ENCODE measurements around the gene AREG. TPM values are rescaled to one million over a fixed set of nuclear protein-coding genes. Genes with fewer than 3 reads are reported as not detected.

The AREG gene
- total and polyA plus RNA-seq, 11 donors: 0.27 to 49.6 (median 1.9) TPM

DNA sequence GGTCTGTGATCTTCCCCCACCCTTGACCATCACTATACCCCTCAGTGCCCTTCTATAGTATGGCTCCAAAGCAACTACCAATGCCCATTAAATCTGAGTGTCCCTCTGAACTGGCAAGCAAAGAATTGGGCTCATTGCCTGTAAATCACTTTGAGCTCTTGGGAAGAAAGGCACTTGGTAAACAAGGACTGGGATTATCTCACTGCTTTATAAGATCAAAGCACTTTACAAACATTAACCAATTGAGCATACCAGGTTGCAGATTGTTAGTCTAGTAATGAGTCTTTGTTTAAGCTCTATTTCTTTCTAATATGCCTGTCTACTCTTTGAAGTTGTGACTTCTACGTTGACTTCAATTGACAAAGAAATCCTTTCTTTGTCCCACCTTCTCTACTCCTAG, 34.1 kb downstream of the AREG start:
- no peaks in the 10 kb centered on the region for H3K9me3 ChIP-seq
- TF ChIP-seq, protein P1, sequence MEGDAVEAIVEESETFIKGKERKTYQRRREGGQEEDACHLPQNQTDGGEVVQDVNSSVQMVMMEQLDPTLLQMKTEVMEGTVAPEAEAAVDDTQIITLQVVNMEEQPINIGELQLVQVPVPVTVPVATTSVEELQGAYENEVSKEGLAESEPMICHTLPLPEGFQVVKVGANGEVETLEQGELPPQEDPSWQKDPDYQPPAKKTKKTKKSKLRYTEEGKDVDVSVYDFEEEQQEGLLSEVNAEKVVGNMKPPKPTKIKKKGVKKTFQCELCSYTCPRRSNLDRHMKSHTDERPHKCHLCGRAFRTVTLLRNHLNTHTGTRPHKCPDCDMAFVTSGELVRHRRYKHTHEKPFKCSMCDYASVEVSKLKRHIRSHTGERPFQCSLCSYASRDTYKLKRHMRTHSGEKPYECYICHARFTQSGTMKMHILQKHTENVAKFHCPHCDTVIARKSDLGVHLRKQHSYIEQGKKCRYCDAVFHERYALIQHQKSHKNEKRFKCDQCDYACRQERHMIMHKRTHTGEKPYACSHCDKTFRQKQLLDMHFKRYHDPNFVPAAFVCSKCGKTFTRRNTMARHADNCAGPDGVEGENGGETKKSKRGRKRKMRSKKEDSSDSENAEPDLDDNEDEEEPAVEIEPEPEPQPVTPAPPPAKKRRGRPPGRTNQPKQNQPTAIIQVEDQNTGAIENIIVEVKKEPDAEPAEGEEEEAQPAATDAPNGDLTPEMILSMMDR (IDR thresholded peaks at IDR 0.05): no peak
- TF ChIP-seq POLR2A (IDR thresholded peaks at IDR 0.05): no peak

DNA sequence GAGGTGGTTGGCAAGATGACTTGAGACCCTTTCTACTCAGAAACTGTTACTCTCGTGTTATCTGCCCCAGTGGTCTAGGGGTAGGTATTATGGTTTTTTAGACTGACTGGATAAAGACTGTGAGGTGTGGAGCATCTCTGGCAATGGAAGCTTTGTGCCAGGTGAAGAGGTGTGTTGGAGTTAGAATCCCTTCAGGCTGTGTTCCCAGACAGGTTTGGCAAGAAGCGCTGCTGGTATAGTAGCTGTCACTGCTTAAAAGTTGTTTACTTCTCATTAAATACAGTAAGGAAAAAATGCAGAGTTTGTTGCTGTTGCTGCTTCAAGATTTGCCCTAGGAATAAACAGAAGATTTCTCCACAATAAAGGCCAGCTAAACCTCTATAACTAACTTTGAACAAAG, 35.3 kb downstream of the AREG start:
- no peaks in the 10 kb centered on the region for H3K27me3 ChIP-seq
- H3K4me1 ChIP-seq: no peaks in the 10 kb centered on the region
- 78 to 88% (median 86%) methylated on average over 2 of the region's 2 CpGs for WGBS, 4 donors
- H3K36me3 ChIP-seq: no peaks in the 10 kb centered on the region
- DNase-seq (no peak), ATAC-seq (no peak)
- intact Hi-C loops (cut with DNase I): no loop called here
- TF ChIP-seq, protein P1 (IDR thresholded peaks at IDR 0.05): no peak
- TF ChIP-seq POLR2A (IDR thresholded peaks at IDR 0.05): no peak
- no peak overlapping the region for H3K4me3 ChIP-seq
- H3K27ac ChIP-seq: no peak overlapping the region
- no peaks in the 10 kb centered on the region for H3K9me3 ChIP-seq

More for the DNA sequence above, 34.1 kb downstream of the AREG start:
- H3K27me3 ChIP-seq: no peaks in the 10 kb centered on the region
- WGBS, 4 donors: 78 to 100% (median 92%) methylated on average over 1 of the region's 1 CpG
- DNase-seq: no peak
- no peak overlapping the region for H3K27ac ChIP-seq
- no peak overlapping the region for H3K4me3 ChIP-seq
- no peaks in the 10 kb centered on the region for H3K36me3 ChIP-seq
- no peak for ATAC-seq
- intact Hi-C loops (cut with DNase I): no loop called here
- no peaks in the 10 kb centered on the region for H3K4me1 ChIP-seq

DNA sequence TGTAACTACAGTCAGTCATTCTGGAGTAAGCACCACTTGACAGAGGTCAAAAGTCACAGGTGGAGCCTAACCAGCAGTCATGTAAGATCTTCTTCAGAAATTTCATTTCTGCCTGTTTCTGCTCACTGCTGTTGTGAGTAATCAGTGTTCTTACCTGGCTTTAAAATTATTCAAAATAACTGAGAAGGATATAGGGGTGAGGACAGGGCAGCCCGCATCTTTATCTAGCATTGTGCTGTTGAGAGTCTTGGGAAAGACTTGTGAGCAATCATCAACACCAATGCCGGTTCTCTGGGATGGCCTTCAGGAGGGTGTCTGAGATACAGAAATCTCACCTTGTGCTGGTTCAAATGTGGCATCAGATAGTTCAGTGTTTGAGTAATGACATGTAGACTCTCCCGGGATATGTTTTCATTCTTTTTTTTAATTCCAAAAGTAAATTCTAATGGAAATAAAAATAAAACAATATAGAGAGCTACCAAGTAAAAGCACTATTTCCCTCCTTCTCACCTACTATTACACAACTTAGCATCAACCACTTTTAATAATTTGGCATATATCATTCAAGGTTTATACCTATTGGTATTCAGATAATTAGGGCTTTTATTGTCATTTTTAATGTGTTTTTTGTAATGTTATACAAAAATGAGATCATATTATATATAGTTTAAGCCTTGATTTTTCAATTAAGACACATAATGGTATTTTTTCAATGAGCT, 37.1 kb downstream of the AREG start:
- DNase-seq: no peak
- Histone ChIP-seq H3K36me3 (no peaks in the 10 kb centered on the region), H3K4me3 (no peak overlapping the region), H3K27ac (no peak overlapping the region), H3K27me3 (no peaks in the 10 kb centered on the region), H3K9me3 (no peaks in the 10 kb centered on the region), H3K4me1 (no peaks in the 10 kb centered on the region)
- ATAC-seq: no peak
- WGBS, 4 donors: 90 to 97% (median 94%) methylated on average over 3 of the region's 3 CpGs
- intact Hi-C loops (cut with DNase I): no loop called here
- TF ChIP-seq, protein P1 (IDR thresholded peaks at IDR 0.05): no peak
- TF ChIP-seq POLR2A (IDR thresholded peaks at IDR 0.05): no peak

DNA sequence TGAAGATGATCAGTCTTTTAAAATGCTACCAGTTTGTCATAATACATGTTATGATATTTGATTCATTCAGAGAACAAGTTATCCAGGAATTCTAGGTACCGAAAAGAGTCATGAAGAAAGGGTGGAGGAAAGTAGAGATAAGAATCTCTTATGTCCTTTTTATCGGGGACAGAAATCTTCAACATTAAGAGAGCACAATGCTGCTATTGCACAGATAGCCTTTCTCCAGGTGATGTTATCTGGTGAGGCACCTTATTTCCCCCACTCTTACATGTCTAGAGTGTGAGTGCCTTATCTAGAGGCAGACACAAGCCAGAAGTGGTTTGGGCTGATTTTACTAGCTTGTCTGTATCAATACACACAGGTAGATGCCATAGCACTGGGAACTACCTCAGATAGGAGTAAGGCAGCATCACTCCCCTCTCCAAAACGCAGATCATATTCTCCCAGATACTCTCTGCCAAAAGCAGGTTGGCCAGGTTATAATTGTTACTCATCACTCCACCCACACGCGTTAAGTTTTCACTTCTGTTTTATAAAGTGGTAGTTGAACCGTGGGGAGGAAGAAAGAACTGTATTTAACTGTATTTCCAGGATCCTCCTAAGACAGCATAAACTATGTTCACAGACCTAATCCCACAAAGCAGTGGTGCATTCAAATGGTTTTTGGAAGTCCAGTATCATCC, 38.4 kb downstream of the AREG start:
- no peak for DNase-seq
- TF ChIP-seq, protein P1 (IDR thresholded peaks at IDR 0.05): no peak
- TF ChIP-seq POLR2A (IDR thresholded peaks at IDR 0.05): no peak
- H3K4me3 ChIP-seq: no peak overlapping the region
- intact Hi-C loops (cut with DNase I): no loop called here
- 66 to 78% (median 75%) methylated on average over 6 of the region's 6 CpGs for WGBS, 4 donors
- no peaks in the 10 kb centered on the region for H3K27me3 ChIP-seq
- no peaks in the 10 kb centered on the region for H3K36me3 ChIP-seq
- no peak overlapping the region for H3K27ac ChIP-seq
- no peak for ATAC-seq
- H3K9me3 ChIP-seq: no peaks in the 10 kb centered on the region
- no peaks in the 10 kb centered on the region for H3K4me1 ChIP-seq
